Measurements from ENCODE around the gene CCDC102A. TPM values are rescaled to one million over a fixed set of nuclear protein-coding genes. Genes with fewer than 3 reads are reported as not detected.

CCDC102A gene
- total and polyA plus RNA-seq, 9 of the 15 experiments (the other 6 are each of a cell fraction or from before 2014, with no cell fraction given), result 0.03 to 4.9 (median 1.4) TPM

DNA sequence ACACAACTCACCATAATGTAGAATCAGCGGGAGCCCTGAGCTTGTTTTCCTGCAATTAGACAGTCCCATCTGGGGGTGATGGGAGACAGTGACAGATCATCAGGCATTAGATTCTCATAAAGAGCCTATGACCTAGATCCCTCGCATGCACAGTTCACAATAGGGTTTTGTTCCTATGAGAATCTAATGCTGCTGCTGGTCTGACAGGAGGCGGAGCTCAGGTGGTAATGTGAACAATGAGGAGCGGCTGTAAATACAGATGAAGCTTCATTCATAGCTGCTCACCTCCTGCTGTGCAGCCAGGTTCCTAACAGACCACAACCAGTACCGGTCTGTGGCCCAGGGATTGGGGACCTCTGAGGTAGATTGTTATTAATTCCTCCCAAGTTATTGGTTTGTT lies 47.1 kb downstream of the CCDC102A start (continued):
- TF ChIP-seq, protein P1, sequence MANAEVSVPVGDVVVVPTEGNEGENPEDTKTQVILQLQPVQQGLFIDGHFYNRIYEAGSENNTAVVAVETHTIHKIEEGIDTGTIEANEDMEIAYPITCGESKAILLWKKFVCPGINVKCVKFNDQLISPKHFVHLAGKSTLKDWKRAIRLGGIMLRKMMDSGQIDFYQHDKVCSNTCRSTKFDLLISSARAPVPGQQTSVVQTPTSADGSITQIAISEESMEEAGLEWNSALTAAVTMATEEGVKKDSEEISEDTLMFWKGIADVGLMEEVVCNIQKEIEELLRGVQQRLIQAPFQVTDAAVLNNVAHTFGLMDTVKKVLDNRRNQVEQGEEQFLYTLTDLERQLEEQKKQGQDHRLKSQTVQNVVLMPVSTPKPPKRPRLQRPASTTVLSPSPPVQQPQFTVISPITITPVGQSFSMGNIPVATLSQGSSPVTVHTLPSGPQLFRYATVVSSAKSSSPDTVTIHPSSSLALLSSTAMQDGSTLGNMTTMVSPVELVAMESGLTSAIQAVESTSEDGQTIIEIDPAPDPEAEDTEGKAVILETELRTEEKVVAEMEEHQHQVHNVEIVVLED (CRISPR knock-in tag; IDR thresholded peaks at IDR 0.05), result no peak
- TF ChIP-seq CBX3 (IDR thresholded peaks at IDR 0.05; ENCODE audit: borderline replicate concordance in 1 of 2, low read length in 2 of 2) (no peak), POLR2H (tag; IDR thresholded peaks at IDR 0.05; ENCODE audit: low read depth) (no peak), HMGN3 (IDR thresholded peaks at IDR 0.05; ENCODE audit: borderline replicate concordance, extremely low read depth, insufficient read length, low read depth, low read length) (no peak), BHLHE40 (IDR thresholded peaks at IDR 0.05; ENCODE audit: low read length) (no peak)

DNA sequence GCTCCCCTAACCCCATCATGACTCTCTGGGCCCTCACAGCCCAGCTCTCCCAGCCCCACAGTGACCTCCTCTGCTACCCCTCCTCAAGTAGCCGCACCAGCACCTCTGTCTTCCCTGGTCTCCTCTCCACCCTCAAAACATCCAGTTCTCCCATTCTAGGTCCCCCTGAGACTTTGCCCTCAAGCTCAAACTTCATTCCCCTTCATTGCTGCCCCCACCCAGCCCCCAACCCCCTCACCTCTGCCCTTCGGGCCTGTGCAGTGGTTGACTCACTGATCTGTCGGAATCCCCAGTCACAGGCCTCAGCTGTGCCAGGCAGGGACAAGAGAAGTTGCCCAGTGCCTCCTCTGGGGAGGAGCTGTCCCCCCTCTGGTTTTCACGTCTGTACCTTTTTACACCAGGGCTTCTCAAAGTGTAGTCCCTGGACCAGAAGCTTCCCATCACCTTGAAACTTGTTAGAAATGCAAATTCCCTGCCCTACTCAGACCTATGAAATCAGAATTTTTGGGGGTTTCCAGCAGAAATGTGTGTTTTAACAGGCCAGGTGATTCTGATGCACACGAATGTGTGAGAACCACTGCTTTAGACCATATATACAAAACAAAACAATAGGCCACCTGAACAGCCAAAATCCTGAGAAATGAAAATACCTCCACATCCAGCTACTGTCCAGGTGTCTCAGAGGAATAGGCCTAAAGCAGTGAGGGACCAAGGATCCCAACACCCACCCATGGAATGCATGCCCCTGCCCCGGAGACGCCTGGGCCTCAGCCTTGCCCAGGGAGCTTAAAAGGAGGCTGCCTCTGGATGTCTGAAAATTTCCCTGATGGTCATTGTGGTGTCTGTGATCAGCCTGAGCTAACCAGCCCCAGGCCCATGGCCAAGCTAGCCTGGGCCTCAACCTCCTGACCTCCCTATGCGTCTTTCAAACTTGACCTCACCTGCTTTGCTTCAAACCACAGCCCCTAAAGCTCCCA lies 49.2 kb downstream of the CCDC102A start:
- Histone ChIP-seq H4K20me1 (replicated peaks; ENCODE audit: control insufficient read depth, insufficient read depth, low read length) (no peaks in the 10 kb centered on the region), H3K4me1 (replicated peaks in 1 of 2; ENCODE audit: control insufficient read depth in 2 of 2, insufficient read depth in 2 of 2, low read length in 2 of 2) (peaks cover 6 to 35% of the 10 kb centered on the region in 2 experiments; a peak in 3 of 5 replicates), H3K4me3 (no peak overlapping the region), H3K27me3 (ENCODE audit: control insufficient read depth in 2 of 2, insufficient read depth in 2 of 2, low read length in 2 of 2) (no peaks in the 10 kb centered on the region), H3K79me2 (ENCODE audit: control insufficient read depth, insufficient read depth, low read length) (no peaks in the 10 kb centered on the region), H2AFZ (ENCODE audit: low read depth, low read length) (peak overlapping the region; percentile 86), H3K9me3 (replicated peaks; ENCODE audit: control insufficient read depth, insufficient read depth, low read depth, low read length) (no peaks in the 10 kb centered on the region), H3K4me2 (ENCODE audit: insufficient read depth, low read length) (peak overlapping the region; percentile 59), H3K9me1 (ENCODE audit: control insufficient read depth, insufficient read depth, low read length) (no peaks in the 10 kb centered on the region), H3K27ac (ENCODE audit: extremely low read depth, low read depth, low read length) (no peak overlapping the region), H3K9ac (ENCODE audit: insufficient read depth in 1 of 2, low read depth in 2 of 2, low read length in 2 of 2) (peak overlapping the region in 1 of 2 experiments; percentile 70; a peak in 1 of 4 replicates), H3K36me3 (ENCODE audit: control insufficient read depth, insufficient read depth, low read length) (no peaks in the 10 kb centered on the region)
- no TSS peak for BruUV-seq (replicated peaks)
- CTCF ChIA-PET (ENCODE audit: low intra/inter-chr PET ratio), result no interaction called here
- 57% methylated on average over 7 of the region's 8 CpGs for WGBS (ENCODE audit: insufficient coverage, low coverage, missing lambda C conversion rate)
- ATAC-seq (peak; percentile 4; the same call in 2 of the 3 replicates), FAIRE-seq (no peak), DNase-seq (ENCODE audit: extremely low read depth in 1 of 4, low spot score in 3 of 4) (no peak)
- POLR2A ChIA-PET, result interaction anchor here (0.6 to 1.3 kb wide), 5 partner anchors 14 to 104 kb away, joined by 3 to 4 read pairs (median 3); no protein-coding TSS in a partner anchor
- in situ Hi-C loops (cut with MboI), result no loop called here
- intact Hi-C loops (cut with micrococcal nuclease), result no loop called here
- TF ChIP-seq, protein P2, sequence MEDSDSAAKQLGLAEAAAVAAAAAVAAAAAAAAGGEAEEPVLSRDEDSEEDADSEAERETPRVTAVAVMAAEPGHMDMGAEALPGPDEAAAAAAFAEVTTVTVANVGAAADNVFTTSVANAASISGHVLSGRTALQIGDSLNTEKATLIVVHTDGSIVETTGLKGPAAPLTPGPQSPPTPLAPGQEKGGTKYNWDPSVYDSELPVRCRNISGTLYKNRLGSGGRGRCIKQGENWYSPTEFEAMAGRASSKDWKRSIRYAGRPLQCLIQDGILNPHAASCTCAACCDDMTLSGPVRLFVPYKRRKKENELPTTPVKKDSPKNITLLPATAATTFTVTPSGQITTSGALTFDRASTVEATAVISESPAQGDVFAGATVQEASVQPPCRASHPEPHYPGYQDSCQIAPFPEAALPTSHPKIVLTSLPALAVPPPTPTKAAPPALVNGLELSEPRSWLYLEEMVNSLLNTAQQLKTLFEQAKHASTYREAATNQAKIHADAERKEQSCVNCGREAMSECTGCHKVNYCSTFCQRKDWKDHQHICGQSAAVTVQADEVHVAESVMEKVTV (CRISPR knock-in tag; IDR thresholded peaks at IDR 0.05), result no peak
- no peak for TF ChIP-seq EP400 (IDR thresholded peaks at IDR 0.05)
- TF ChIP-seq ZNF436 (CRISPR knock-in tag; IDR thresholded peaks at IDR 0.05), result no peak
- TF ChIP-seq, protein P3, sequence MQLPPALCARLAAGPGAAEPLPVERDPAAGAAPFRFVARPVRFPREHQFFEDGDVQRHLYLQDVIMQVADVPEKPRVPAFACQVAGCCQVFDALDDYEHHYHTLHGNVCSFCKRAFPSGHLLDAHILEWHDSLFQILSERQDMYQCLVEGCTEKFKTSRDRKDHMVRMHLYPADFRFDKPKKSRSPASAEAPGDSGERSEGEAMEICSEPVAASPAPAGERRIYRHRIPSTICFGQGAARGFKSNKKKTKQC (CRISPR knock-in tag; IDR thresholded peaks at IDR 0.05), result no peak
- no peak for TF ChIP-seq ZNF354B (CRISPR knock-in tag; IDR thresholded peaks at IDR 0.05)
- TF ChIP-seq MYBL2 (IDR thresholded peaks at IDR 0.05; ENCODE audit: low read depth), result no peak
- no peak for TF ChIP-seq MYBL2 (CRISPR knock-in tag; IDR thresholded peaks at IDR 0.05; ENCODE audit: borderline replicate concordance)
- no peak for TF ChIP-seq ZNF696 (CRISPR knock-in tag; conservative IDR thresholded peaks at IDR 0.05)
- TF ChIP-seq PCBP2 (IDR thresholded peaks at IDR 0.05; ENCODE audit: low read depth, low read length, poor library complexity, severe bottlenecking), result no peak
- no peak for TF ChIP-seq KDM2B (CRISPR knock-in tag; IDR thresholded peaks at IDR 0.05)

All from K562 (cell line).